ENCODE measurements around the gene YJU2.

GRCh38 chr19:4227771-4228170 lies 19.1 kb upstream of the YJU2 start:
- TF ChIP-seq CTCF (IDR thresholded peaks at IDR 0.05): no peak
- TF ChIP-seq POLR2A (IDR thresholded peaks at IDR 0.05): no peak

All from lower leg skin (tissue), 3 donors.